SH-SY5Y (cell line): Measurements from ENCODE around the gene KCNK5.

Experiments used
- GATA2 ChIP-seq: IDR thresholded peaks from 2 replicates; pipeline ENCODE4 v1.6.1; 2011; ENCODE audit warnings: mild to moderate bottlenecking, low read depth, low read length
- GATA3 ChIP-seq: IDR thresholded peaks from 2 replicates; pipeline ENCODE4 v1.6.1; 2011; ENCODE audit warnings: low read depth, mild to moderate bottlenecking, low read length, moderate library complexity

GRCh38 chr6:39214120-39214813 is 15.0 kb downstream of the KCNK5 start:
- TF ChIP-seq GATA2 (no peak), GATA3 (no peak)
